ENCODE results near the gene SCUBE1. TPM values are rescaled to one million over a fixed set of nuclear protein-coding genes. Genes with fewer than 3 reads are reported as not detected.

The SCUBE1 gene
- total and polyA plus RNA-seq, 10 of the 15 experiments (the other 5 are each of a cell fraction or from before 2014, with no cell fraction given), result not detected

- BruUV-seq (replicated peaks), result no TSS peak
Measured at GRCh38 chr22:43272301-43272700, 70.9 kb downstream of the SCUBE1 start.

More at GRCh38 chr22:43272301-43272700, 70.9 kb downstream of the SCUBE1 start:
- DNase-seq (ENCODE audit: low read depth, low spot score), result no peak
- RAD21 ChIA-PET (ENCODE audit: unreplicated experiment), result interaction anchor here (1.2 to 3.1 kb wide), 5 partner anchors 16 to 109 kb away, joined by 3 to 37 read pairs (median 4); no protein-coding TSS in a partner anchor
- TF ChIP-seq, protein P1, sequence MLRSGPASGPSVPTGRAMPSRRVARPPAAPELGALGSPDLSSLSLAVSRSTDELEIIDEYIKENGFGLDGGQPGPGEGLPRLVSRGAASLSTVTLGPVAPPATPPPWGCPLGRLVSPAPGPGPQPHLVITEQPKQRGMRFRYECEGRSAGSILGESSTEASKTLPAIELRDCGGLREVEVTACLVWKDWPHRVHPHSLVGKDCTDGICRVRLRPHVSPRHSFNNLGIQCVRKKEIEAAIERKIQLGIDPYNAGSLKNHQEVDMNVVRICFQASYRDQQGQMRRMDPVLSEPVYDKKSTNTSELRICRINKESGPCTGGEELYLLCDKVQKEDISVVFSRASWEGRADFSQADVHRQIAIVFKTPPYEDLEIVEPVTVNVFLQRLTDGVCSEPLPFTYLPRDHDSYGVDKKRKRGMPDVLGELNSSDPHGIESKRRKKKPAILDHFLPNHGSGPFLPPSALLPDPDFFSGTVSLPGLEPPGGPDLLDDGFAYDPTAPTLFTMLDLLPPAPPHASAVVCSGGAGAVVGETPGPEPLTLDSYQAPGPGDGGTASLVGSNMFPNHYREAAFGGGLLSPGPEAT (IDR thresholded peaks at IDR 0.05; ENCODE audit: low read depth), result no peak
- TF ChIP-seq TCF3 (IDR thresholded peaks at IDR 0.05; ENCODE audit: borderline replicate concordance, insufficient read depth, low read depth, low read length) (no peak), MTA3 (IDR thresholded peaks at IDR 0.05; ENCODE audit: borderline replicate concordance, low read length) (no peak), DPF2 (IDR thresholded peaks at IDR 0.05) (no peak), EZH2 (IDR thresholded peaks at IDR 0.05; ENCODE audit: borderline replicate concordance, control insufficient read depth, low read depth, low read length) (no peak), YY1 (IDR thresholded peaks at IDR 0.05; ENCODE audit: low read depth, low read length) (no peak), ATF7 (IDR thresholded peaks at IDR 0.05; ENCODE audit: low read depth) (no peak), RAD21 (IDR thresholded peaks at IDR 0.05; ENCODE audit: insufficient read depth, low read depth, low read length) (no peak), ELK1 (IDR thresholded peaks at IDR 0.05; ENCODE audit: low read depth, low read length) (no peak), TCF12 (IDR thresholded peaks at IDR 0.05; ENCODE audit: low read depth, low read length) (no peak), ZNF207 (IDR thresholded peaks at IDR 0.05; ENCODE audit: borderline replicate concordance) (no peak)
- TF ChIP-seq, protein P2, sequence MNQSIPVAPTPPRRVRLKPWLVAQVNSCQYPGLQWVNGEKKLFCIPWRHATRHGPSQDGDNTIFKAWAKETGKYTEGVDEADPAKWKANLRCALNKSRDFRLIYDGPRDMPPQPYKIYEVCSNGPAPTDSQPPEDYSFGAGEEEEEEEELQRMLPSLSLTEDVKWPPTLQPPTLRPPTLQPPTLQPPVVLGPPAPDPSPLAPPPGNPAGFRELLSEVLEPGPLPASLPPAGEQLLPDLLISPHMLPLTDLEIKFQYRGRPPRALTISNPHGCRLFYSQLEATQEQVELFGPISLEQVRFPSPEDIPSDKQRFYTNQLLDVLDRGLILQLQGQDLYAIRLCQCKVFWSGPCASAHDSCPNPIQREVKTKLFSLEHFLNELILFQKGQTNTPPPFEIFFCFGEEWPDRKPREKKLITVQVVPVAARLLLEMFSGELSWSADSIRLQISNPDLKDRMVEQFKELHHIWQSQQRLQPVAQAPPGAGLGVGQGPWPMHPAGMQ (IDR thresholded peaks at IDR 0.05; ENCODE audit: borderline replicate concordance), result no peak
- TF ChIP-seq, protein P3, sequence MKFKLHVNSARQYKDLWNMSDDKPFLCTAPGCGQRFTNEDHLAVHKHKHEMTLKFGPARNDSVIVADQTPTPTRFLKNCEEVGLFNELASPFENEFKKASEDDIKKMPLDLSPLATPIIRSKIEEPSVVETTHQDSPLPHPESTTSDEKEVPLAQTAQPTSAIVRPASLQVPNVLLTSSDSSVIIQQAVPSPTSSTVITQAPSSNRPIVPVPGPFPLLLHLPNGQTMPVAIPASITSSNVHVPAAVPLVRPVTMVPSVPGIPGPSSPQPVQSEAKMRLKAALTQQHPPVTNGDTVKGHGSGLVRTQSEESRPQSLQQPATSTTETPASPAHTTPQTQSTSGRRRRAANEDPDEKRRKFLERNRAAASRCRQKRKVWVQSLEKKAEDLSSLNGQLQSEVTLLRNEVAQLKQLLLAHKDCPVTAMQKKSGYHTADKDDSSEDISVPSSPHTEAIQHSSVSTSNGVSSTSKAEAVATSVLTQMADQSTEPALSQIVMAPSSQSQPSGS (IDR thresholded peaks at IDR 0.05; ENCODE audit: low read length), result no peak
- TF ChIP-seq, protein P4, sequence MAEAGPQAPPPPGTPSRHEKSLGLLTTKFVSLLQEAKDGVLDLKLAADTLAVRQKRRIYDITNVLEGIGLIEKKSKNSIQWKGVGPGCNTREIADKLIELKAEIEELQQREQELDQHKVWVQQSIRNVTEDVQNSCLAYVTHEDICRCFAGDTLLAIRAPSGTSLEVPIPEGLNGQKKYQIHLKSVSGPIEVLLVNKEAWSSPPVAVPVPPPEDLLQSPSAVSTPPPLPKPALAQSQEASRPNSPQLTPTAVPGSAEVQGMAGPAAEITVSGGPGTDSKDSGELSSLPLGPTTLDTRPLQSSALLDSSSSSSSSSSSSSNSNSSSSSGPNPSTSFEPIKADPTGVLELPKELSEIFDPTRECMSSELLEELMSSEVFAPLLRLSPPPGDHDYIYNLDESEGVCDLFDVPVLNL (IDR thresholded peaks at IDR 0.05; ENCODE audit: low read depth, low read length), result no peak
- H2AFZ ChIP-seq (ENCODE audit: control insufficient read depth, low read depth, low read length), result no peak overlapping the region
- POLR2A ChIA-PET, result no interaction called here
- peaks cover 0 to 1% of the 10 kb centered on the region in 2 experiments; a peak in 2 of 4 replicates for H3K27me3 ChIP-seq (replicated peaks in 1 of 2; ENCODE audit: control insufficient read depth in 2 of 2, insufficient read depth in 2 of 2, low read length in 1 of 2)
- no peak for FAIRE-seq
- no peaks in the 10 kb centered on the region for H3K9me3 ChIP-seq (replicated peaks; ENCODE audit: control insufficient read depth, insufficient read depth, low read length)
- CTCF ChIA-PET, result interaction anchor here (0.9 to 8.4 kb wide), 8 partner anchors 8 to 555 kb away, joined by 3 to 73 read pairs (median 12); no protein-coding TSS in a partner anchor
- H3K4me1 ChIP-seq (ENCODE audit: control insufficient read depth, insufficient read depth, low read length), result peaks cover 7% of the 10 kb centered on the region
- no peak overlapping the region for H3K4me3 ChIP-seq
- H3K27ac ChIP-seq (ENCODE audit: control insufficient read depth, insufficient read depth), result no peak overlapping the region
- no peaks in the 10 kb centered on the region for H3K79me2 ChIP-seq (ENCODE audit: control insufficient read depth, insufficient read depth, low read length)
- no peak overlapping the region for H3K9ac ChIP-seq (ENCODE audit: control insufficient read depth, insufficient read depth, low read length)
- intact Hi-C loops (cut with micrococcal nuclease; ENCODE audit: unreplicated experiment) (loop anchor here (5.0 kb wide), 1 partner anchor 40 kb away; no protein-coding TSS in a partner anchor), in situ Hi-C loops (cut with MboI) (no loop called here)
- 40% methylated on average over 12 of the region's 12 CpGs for WGBS (ENCODE audit: insufficient coverage, insufficient replicate concordance, low lambda C conversion rate, missing lambda C conversion rate)
- SMC1A ChIA-PET (ENCODE audit: uncharacterized antibody, unreplicated experiment), result interaction anchor here (1.3 to 2.9 kb wide), 3 partner anchors 23 to 113 kb away, joined by 4 to 12 read pairs (median 9); no protein-coding TSS in a partner anchor
- no peaks in the 10 kb centered on the region for H4K20me1 ChIP-seq (ENCODE audit: control insufficient read depth, insufficient read depth)
- H3K4me2 ChIP-seq (ENCODE audit: control insufficient read depth, insufficient read depth), result no peak overlapping the region
- no peak for ATAC-seq
- H3K36me3 ChIP-seq (ENCODE audit: control insufficient read depth in 2 of 2, insufficient read depth in 2 of 2, low read length in 1 of 2), result no peaks in the 10 kb centered on the region

Measured in GM12878 (cell line).